H1 (cell line): ENCODE measurements around the gene RNF44. TPM values are rescaled to one million over a fixed set of nuclear protein-coding genes. Genes with fewer than 3 reads are reported as not detected.

Source experiments
- BCL11A ChIP-seq, 2 experiments: IDR thresholded peaks; one replicate each; pipeline ENCODE4 v1.6.1; 2011; ENCODE audit warnings: low read depth in 2 of 2, low read length in 2 of 2, mild to moderate bottlenecking in 2 of 2
- CBX8 ChIP-seq: fragments of 300-800, 300-1000 bp; sonication (generic); IDR thresholded peaks from 2 replicates; pipeline ENCODE4 v1.7.1; 2016; ENCODE audit warnings: low read depth, low read length, borderline replicate concordance
- CHD7 ChIP-seq: fragments of 300-600 bp; sonication (generic); IDR thresholded peaks from 2 replicates; pipeline ENCODE4 v1.7.1; 2012; ENCODE audit warnings: low read length, moderate library complexity, mild to moderate bottlenecking, inconsistent platforms; ENCODE audit not compliant: insufficient replicate concordance
- JUN ChIP-seq: IDR thresholded peaks from 2 replicates; pipeline ENCODE4 v1.6.1; 2011; ENCODE audit warnings: low read depth, mild to moderate bottlenecking, improper control_type of control experiment, low read length
- RAD21 ChIP-seq, 2 experiments: IDR thresholded peaks in 1 of 2; conservative IDR thresholded peaks in 1 of 2; 2 replicates each; pipeline ENCODE4 v1.6.1; 2011; ENCODE audit warnings: low read depth in 2 of 2, low read length in 2 of 2, improper control_type of control experiment in 1 of 2, inconsistent platforms in 1 of 2, mild to moderate bottlenecking in 1 of 2, moderate library complexity in 1 of 2
- SRF ChIP-seq: IDR thresholded peaks from 2 replicates; pipeline ENCODE4 v1.6.1; 2011; ENCODE audit warnings: mild to moderate bottlenecking, low read depth, low read length, moderate library complexity
- ZNF274 ChIP-seq: IDR thresholded peaks from 2 replicates; pipeline ENCODE4 v1.7.0; 2012; ENCODE audit warnings: low read length, borderline replicate concordance; ENCODE audit errors: extremely low read depth
- polyA plus RNA-seq, 7 experiments: library from polyadenylated mRNA; depleted of rRNA in 3 of 7; stranded (reverse) in 5 of 7; unstranded in 2 of 7; fragments of >200 nt in 5 of 7; fragments of 200-250 nt in 2 of 7; gene quantifications; 1 replicate in 5 of 7; 2 replicates in 1 of 7; 4 replicates in 1 of 7; pipeline versions ENCODE4 v1.2.1 to v1.2.3, GENCODE V29; 2011 to 2013; ENCODE audit warnings: missing spikeins in 2 of 7, mixed read lengths in 2 of 7
- total RNA-seq: library from RNA; stranded (reverse); fragmentation: NEBNext Ultra II Directional; extraction: Animal tissue kit (Norgen Biotek cat#: 25700); gene quantifications from 2 replicates; pipeline ENCODE4 v1.2.1, GENCODE V29; 2021
- TF ChIP-seq, protein P1 (sequence below): IDR thresholded peaks from 2 replicates; pipeline ENCODE4 v1.6.1; 2012; ENCODE audit warnings: inconsistent platforms

The RNF44 gene
- total and polyA plus RNA-seq, 2 of the 8 experiments (the other 6 are each of a cell fraction or from before 2014, with no cell fraction given) = 54.7 to 164 TPM

- TF ChIP-seq CHD7 (no peak), ZNF274 (no peak), RAD21 (IDR thresholded peaks at IDR 0.05 in 1 of 2, conservative IDR thresholded peaks at IDR 0.05 in 1 of 2; ENCODE audit: low read depth in 2 of 2, low read length in 2 of 2) (no peak), JUN (no peak), CBX8 (no peak), BCL11A (IDR thresholded peaks at IDR 0.05; ENCODE audit: low read depth in 2 of 2, low read length in 2 of 2) (no peak), SRF (no peak)
- TF ChIP-seq, protein P1, sequence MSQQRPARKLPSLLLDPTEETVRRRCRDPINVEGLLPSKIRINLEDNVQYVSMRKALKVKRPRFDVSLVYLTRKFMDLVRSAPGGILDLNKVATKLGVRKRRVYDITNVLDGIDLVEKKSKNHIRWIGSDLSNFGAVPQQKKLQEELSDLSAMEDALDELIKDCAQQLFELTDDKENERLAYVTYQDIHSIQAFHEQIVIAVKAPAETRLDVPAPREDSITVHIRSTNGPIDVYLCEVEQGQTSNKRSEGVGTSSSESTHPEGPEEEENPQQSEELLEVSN = no peak
Observed at GRCh38 chr5:176497852-176498251, 39.4 kb downstream of the RNF44 start (continued).
